ENCODE results near the gene DDC. TPM values are rescaled to one million over a fixed set of nuclear protein-coding genes. Genes with fewer than 3 reads are reported as not detected.
A peak's percentile ranks its signal among the peaks of the same experiment; 100 is the strongest.
"Not testable (repeated sequence)": the region's sequence is repeated elsewhere in the genome, so short reads cannot be mapped to it uniquely, and the experiment has no call there.

DDC gene
- total RNA-seq, 1 experiment from 2014 or later: 9.1 TPM

DNA sequence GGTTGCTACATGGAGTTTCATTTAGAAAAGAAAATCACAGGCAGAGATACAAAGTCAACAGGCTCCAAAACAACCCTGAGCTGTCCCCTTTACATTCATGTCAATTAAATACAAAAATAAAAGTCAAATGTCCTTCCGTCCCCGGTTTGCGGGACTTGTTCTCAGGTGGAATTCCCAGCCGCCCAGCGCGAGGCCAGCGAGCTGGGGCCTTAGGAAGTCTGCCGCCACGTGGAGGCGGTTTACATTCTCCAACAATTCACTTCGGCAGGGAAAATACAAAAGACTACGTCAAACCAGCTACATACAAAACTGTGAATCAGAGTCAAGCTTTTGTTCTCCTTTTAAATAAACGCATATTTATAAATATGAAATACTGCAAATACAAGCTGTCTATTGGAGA lies 25.3 kb upstream of the DDC start:
- no peak for DNase-seq (ENCODE audit: low spot score)

- DNase-seq (ENCODE audit: low spot score): no peak
Measured at GRCh38 chr7:50589364-50589763, 24.2 kb upstream of the DDC start.

- DNase-seq (ENCODE audit: low spot score): peak; percentile 13
Measured at GRCh38 chr7:50588937-50589336, 23.7 kb upstream of the DDC start.

DNA sequence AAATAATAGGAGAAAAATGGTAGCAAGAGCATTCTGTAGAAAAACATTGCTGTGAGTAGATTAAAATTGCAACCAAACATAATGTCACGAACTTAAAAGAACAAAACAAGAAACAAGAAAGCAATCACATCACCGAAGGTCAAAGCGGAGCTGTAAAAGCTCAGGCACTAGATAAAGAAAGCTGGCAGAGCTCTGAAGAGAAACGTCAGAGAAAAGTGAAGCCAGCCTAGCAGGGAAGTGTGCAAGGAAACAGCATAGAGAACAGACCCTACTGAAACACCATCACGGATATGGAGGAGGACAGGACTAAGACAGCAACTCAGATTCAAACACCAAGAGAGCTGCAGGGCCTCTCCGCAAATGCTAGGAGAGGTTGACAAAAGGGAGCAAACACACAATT lies 22.5 kb upstream of the DDC start:
- no peak for DNase-seq (ENCODE audit: low spot score)

DNA sequence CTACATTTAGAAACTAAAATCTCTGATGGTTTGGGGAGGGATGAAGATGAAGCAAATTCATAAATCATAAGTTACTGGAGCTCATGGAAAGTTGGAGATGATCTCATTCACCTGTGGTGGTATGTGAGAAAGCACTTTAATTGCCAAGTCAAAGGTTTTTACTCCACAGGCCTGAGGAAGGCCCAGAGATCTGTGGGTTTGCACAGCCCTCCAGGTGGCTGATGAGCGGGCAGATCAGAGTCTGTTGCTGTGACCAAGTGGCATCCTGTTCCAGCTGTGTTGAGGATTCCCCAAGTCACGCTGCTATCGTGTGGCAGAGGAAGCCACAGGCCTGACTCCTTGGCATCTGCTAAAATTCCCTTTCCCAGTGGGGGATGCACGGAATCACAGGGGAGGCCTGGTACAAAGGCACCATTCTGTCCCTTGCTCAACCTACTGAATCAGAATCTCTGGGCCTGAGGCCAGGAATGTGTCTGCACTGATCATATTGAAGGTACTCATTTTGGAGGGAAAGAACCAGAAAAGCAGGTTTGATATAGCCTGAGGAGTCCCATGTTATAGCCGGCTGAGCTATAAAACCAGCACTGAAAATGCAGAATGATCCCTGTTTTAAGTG lies 19.7 kb upstream of the DDC start:
- no peak for DNase-seq (ENCODE audit: low spot score)

- DNase-seq (ENCODE audit: low spot score): no peak
Measured at GRCh38 chr7:50584386-50584785, 19.2 kb upstream of the DDC start.

GRCh38 chr7:50583295-50583694 lies 18.1 kb upstream of the DDC start:
- not testable (repeated sequence) for DNase-seq (ENCODE audit: low spot score)

GRCh38 chr7:50582271-50582670 lies 17.1 kb upstream of the DDC start:
- DNase-seq (ENCODE audit: low spot score): not testable (repeated sequence)

DNA sequence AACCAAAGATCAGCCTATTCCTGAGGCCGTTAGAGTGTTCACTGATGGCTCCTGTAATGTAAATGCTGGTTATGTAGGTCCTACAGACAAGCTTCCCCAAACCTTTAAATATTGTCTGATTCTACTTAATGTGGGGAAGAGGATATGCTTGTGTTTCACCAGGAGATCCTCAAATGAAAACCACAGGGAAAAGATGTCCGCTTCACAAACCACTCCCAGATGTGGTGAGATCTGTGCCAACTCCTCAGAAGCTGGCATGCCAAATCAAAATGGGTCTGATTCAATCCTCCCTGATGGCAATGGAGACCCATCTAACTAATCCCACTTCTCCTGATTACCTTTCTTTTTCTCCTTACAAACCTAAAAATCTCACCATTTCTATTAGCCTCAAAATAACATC lies 15.5 kb upstream of the DDC start:
- not testable (repeated sequence) for DNase-seq (ENCODE audit: low spot score)

GRCh38 chr7:50580057-50580456 lies 14.9 kb upstream of the DDC start:
- DNase-seq (ENCODE audit: low spot score): no peak

- not testable (repeated sequence) for DNase-seq (ENCODE audit: low spot score)
Measured at GRCh38 chr7:50578105-50578504, 12.9 kb upstream of the DDC start.

GRCh38 chr7:50577569-50577968 lies 12.4 kb upstream of the DDC start:
- no peak for DNase-seq (ENCODE audit: low spot score)

DNA sequence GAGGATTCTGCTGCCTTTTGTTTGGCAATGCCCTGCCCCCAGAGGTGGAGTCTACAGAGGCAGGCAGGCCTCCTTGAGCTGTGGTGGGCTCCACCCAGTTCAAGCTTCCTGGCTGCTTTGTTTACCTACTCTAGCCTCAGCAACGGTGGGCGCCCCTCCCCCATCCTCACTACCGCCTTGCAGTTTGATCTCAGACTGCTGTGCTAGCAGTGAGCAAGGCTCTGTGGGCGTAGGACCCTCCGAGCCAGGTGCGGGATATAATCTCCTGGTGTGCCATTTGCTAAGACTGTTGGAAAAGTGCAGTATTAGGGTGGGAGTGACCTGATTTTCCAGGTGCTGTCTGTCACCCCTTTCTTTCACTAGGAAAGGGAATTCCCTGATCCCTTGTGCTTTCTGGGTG lies 11.2 kb upstream of the DDC start:
- DNase-seq (ENCODE audit: low spot score): not testable (repeated sequence)

GRCh38 chr7:50567715-50568261 lies 2.6 kb upstream of the DDC start:
- no peak for DNase-seq (ENCODE audit: low spot score)

- DNase-seq (ENCODE audit: low spot score): no peak
Measured at GRCh38 chr7:50565977-50566376, 772 bp upstream of the DDC start.

DNA sequence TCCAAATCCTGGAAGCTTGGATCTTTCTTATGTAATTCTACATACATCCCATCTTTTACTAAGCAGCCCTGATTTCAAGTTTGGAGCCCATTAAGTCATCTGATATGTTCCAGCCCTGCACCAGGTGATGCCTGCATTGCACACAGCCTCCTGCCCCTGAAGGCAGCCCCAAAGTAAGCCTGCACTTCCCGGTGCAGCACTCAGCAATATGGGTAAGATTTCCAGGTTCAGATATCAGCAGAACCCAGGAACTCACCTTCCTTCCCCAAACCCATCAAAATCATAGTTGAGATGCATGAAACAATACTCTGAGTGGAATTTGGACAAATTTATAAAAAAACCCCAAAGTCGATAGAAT lies 333 bp upstream of the DDC start:
- no peak for DNase-seq (ENCODE audit: low spot score)

GRCh38 chr7:50564171-50564570 lies 1.0 kb downstream of the DDC start:
- no peak for DNase-seq (ENCODE audit: low spot score)

DNA sequence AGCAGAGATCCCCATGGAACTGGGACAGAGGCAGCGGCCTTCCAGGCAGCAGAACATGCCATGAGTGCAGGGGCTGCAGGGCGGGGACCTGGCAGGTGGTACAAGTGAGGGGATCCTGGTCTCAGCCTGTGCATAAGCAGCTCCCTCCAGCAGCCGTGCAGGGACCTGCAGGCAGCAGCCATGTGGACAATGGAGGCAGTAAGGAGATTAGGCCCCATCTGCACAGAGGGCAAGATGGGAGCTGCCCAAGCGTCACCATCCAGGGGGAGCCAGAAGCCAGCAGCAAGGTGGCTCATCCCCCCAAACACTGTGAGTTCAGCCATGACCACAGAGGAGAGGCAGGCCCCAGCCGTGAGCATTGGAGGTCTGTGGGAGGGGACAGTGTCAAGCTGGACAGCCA lies 3.1 kb downstream of the DDC start:
- no peak for DNase-seq (ENCODE audit: low spot score)

- DNase-seq (ENCODE audit: low spot score): no peak
Measured at GRCh38 chr7:50560865-50561351, 4.3 kb downstream of the DDC start.

GRCh38 chr7:50559881-50560280 lies 5.3 kb downstream of the DDC start:
- DNase-seq (ENCODE audit: low spot score): no peak

DNA sequence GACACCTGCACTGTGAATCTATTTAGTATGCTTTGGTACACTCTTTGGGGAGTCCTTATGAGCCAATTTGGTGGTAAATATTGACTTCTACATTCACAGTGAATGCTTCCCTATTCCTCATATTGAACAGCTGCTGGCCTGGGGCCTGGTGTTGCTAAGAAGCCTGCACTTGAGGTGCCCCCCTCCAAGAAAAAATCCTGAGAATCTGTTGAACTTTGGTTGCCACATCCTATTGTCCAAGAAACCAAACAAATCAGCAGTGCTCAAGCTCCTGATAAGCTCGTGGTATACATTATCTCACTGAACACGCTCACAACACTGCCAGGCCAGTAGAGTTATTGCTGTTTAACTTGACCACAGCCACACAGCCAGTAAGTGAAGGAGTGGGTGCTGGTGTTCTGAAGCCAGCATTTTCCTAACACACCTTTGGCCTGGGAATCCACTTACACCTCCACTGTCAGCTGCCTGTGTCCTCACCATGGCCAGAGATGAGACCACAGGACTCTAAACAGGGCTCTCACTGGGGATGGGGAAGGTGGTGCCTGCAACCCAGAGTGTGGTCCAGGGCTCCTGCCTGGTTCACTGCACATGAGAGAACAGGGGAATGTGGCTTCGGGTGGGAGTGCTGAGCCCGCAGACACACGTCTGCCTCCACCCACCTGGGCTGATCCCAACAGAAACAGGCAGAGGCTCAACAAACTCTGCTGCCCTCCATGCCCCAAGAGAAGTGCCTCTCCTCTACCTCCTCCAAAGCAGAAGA lies 6.7 kb downstream of the DDC start:
- DNase-seq (ENCODE audit: low spot score): no peak

DNA sequence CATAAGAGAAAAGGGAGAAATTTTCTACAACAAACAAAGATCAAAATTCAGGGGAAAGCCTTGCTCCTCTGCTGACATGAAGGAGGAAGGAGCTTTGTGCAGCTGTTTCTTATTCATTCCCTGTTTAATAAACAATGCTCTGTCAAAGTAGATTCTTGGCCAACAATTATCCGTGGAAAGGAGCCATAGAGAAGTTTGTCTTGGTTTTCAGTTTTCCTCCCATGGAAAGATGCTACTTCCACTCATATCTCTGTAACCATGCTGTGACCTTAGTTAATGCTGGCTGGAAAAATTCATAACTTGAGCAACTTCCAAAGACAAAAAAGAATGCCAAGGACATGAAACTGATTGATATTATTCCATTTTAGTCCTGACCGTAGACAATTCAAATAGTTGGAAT lies 8.1 kb downstream of the DDC start:
- DNase-seq (ENCODE audit: low spot score): no peak
